Dendritic cell treated with granulocyte-macrophage colony-stimulating factor and Interleukin-4, amounts not matched to agents 40 ng/mL and 50 ng/mL, for 4 days (primary cell): ENCODE results near the gene ZBTB7C.
A peak's percentile ranks its signal among the peaks of the same experiment; 100 is the strongest.

ENCODE experiments used
- H3K27ac Mint-ChIP-seq: one replicate; pipeline ENCODE4 v1.8.0; 2022; ENCODE audit warnings: mild to moderate bottlenecking, mixed read lengths
- H3K27me3 Mint-ChIP-seq: one replicate; pipeline ENCODE4 v1.8.0; 2022; ENCODE audit warnings: mild to moderate bottlenecking, mixed read lengths
- H3K36me3 Mint-ChIP-seq: one replicate; pipeline ENCODE4 v1.8.0; 2022; ENCODE audit warnings: low read depth, mixed read lengths
- H3K4me1 Mint-ChIP-seq: one replicate; pipeline ENCODE4 v1.8.0; 2022; ENCODE audit warnings: low read depth, mixed read lengths
- H3K4me3 Mint-ChIP-seq: one replicate; pipeline ENCODE4 v1.8.0; 2022; ENCODE audit warnings: mild to moderate bottlenecking, moderate library complexity, mixed read lengths
- H3K9me3 Mint-ChIP-seq: one replicate; pipeline ENCODE4 v1.8.0; 2022; ENCODE audit warnings: mixed read lengths
- intact Hi-C: fragments of 100-400 bp; cut with micrococcal nuclease; formaldehyde crosslinking; loops from one replicate; pipeline ENCODE4 v1.15.0; 2022

ZBTB7C gene

DNA sequence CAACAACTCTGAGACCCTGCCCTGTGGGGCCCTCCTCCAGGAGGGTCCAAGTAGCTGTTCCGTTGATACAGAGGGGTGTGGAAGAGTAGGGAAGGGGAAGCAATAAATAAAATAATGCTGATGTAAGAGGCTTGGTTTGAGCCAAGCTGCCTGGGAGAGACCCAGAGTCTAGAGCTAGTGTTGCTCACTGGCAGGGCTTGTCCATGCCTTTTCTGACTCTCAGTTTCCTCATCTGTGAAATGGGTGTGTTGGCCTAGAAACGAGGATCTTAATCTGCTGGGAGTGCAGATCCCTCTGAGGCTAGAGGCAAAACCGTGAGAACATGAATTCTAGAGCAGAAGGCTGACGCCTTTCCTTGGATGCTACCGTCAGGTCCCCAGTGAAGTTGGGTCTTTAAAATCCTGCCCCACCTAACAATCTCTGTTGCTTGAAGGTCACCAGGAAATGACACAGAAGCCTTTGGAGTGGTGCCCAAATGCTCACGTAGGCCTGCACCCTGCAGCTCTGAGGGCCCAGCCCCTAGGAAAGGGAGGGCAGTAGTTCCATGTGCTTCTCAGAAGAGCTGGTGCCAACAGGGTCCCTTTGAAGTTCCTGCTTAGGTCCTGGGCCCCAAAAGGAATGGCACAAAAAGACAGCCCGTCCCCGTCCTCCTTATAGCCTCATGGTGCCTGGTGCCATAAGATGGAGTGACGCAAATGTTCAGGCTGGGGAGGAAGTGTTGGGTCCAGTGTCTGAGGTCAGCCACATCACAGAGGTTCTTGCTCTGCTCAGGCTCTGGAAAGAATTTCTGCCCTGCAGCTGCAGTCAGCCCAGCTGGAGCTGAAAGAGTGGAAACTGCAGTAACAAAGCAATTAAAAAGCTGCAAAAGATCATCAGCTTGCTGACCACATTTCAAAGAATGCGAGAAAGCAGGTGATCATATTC lies 405.5 kb downstream of the ZBTB7C start:
- H3K4me1 Mint-ChIP-seq: peaks cover 23% of the 10 kb centered on the region
- H3K27ac Mint-ChIP-seq: no peak overlapping the region
- H3K4me3 Mint-ChIP-seq: no peak overlapping the region
- peaks cover 9% of the 10 kb centered on the region for H3K9me3 Mint-ChIP-seq
- no peaks in the 10 kb centered on the region for H3K36me3 Mint-ChIP-seq
- intact Hi-C loops: no loop called here
- H3K27me3 Mint-ChIP-seq: peaks cover 18% of the 10 kb centered on the region

DNA sequence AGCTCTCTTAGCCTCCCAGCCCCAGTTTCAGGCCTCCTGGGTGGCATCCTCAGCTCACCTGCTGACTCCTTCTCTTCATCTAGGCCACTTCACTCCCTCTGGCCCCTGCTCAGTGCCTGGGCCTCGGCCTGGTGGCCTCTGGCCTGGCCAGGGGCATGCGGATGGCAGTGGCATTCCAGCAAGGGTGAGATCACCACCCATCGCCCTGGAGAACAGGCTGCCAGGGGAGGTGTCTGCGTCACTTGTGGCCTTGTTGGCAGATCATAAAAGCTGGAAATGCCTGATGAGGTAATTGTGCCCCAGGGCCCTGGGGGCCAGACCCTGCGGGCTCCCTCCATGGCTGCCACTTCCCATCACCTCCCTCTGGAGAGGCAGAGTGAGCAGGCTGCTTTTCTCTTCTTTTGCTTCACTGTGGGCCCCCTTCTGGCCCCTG lies 406.2 kb downstream of the ZBTB7C start:
- Mint-ChIP-seq H3K4me3 (no peak overlapping the region), H3K9me3 (peaks cover 9% of the 10 kb centered on the region), H3K36me3 (no peaks in the 10 kb centered on the region), H3K27ac (no peak overlapping the region), H3K27me3 (peaks cover 14% of the 10 kb centered on the region), H3K4me1 (peaks cover 21% of the 10 kb centered on the region)
- intact Hi-C loops: no loop called here

- Mint-ChIP-seq H3K27ac (no peak overlapping the region), H3K27me3 (no peaks in the 10 kb centered on the region), H3K36me3 (no peaks in the 10 kb centered on the region), H3K4me1 (peaks cover 19% of the 10 kb centered on the region), H3K4me3 (no peak overlapping the region), H3K9me3 (peaks cover 9% of the 10 kb centered on the region)
- intact Hi-C loops: no loop called here
Measured at GRCh38 chr18:48000701-48001100, 408.5 kb downstream of the ZBTB7C start.

- Mint-ChIP-seq H3K27ac (peak overlapping the region; percentile 75), H3K27me3 (no peaks in the 10 kb centered on the region), H3K36me3 (no peaks in the 10 kb centered on the region), H3K9me3 (peaks cover 9% of the 10 kb centered on the region), H3K4me3 (no peak overlapping the region), H3K4me1 (peaks cover 19% of the 10 kb centered on the region)
- intact Hi-C loops: no loop called here
Measured at GRCh38 chr18:47999801-48000248, 409.4 kb downstream of the ZBTB7C start.

- intact Hi-C loops: no loop called here
- Mint-ChIP-seq H3K9me3 (peaks cover 9% of the 10 kb centered on the region), H3K27me3 (no peaks in the 10 kb centered on the region), H3K27ac (no peak overlapping the region), H3K4me1 (peaks cover 15% of the 10 kb centered on the region), H3K36me3 (no peaks in the 10 kb centered on the region), H3K4me3 (no peak overlapping the region)
Measured at GRCh38 chr18:47997338-47997780, 411.8 kb downstream of the ZBTB7C start.

- H3K9me3 Mint-ChIP-seq: peaks cover 9% of the 10 kb centered on the region
- H3K36me3 Mint-ChIP-seq: no peaks in the 10 kb centered on the region
- H3K27me3 Mint-ChIP-seq: no peaks in the 10 kb centered on the region
- H3K4me1 Mint-ChIP-seq: peaks cover 15% of the 10 kb centered on the region
- intact Hi-C loops: no loop called here
- H3K4me3 Mint-ChIP-seq: no peak overlapping the region
- no peak overlapping the region for H3K27ac Mint-ChIP-seq
Measured at GRCh38 chr18:47996091-47996541, 413.1 kb downstream of the ZBTB7C start.

DNA sequence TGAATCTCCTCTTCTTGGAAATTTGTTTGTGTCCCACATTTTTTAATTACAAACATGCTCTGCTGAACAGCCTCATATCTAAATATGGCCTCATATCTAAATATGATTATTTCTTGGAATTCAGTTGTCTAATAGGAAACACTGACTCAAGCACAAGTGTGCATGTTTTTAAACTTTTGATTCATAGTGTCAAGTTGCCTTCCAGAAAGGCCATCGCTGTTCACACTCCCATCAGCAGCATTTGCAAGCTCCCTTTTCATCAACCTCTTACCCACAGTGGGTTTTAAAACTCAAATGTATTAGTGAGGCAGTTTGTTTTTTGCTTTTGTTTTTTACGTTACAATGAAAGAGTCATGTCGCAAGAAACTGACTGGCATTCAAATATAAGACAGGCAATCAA lies 413.5 kb downstream of the ZBTB7C start:
- Mint-ChIP-seq H3K27me3 (no peaks in the 10 kb centered on the region), H3K4me1 (peaks cover 15% of the 10 kb centered on the region), H3K9me3 (peaks cover 9% of the 10 kb centered on the region), H3K36me3 (no peaks in the 10 kb centered on the region), H3K4me3 (no peak overlapping the region), H3K27ac (no peak overlapping the region)
- intact Hi-C loops: no loop called here

- Mint-ChIP-seq H3K27ac (no peak overlapping the region), H3K4me3 (no peak overlapping the region), H3K27me3 (no peaks in the 10 kb centered on the region), H3K9me3 (no peaks in the 10 kb centered on the region), H3K36me3 (no peaks in the 10 kb centered on the region), H3K4me1 (peaks cover 7% of the 10 kb centered on the region)
- intact Hi-C loops: no loop called here
Measured at GRCh38 chr18:47993409-47993808, 415.8 kb downstream of the ZBTB7C start.

GRCh38 chr18:47992976-47993375 lies 416.2 kb downstream of the ZBTB7C start:
- no peak overlapping the region for H3K4me3 Mint-ChIP-seq
- H3K4me1 Mint-ChIP-seq: peaks cover 7% of the 10 kb centered on the region
- H3K36me3 Mint-ChIP-seq: no peaks in the 10 kb centered on the region
- intact Hi-C loops: no loop called here
- H3K27me3 Mint-ChIP-seq: no peaks in the 10 kb centered on the region
- H3K9me3 Mint-ChIP-seq: no peaks in the 10 kb centered on the region
- H3K27ac Mint-ChIP-seq: no peak overlapping the region

GRCh38 chr18:47992266-47992665 lies 416.9 kb downstream of the ZBTB7C start:
- no peaks in the 10 kb centered on the region for H3K27me3 Mint-ChIP-seq
- H3K27ac Mint-ChIP-seq: no peak overlapping the region
- no peaks in the 10 kb centered on the region for H3K36me3 Mint-ChIP-seq
- H3K9me3 Mint-ChIP-seq: no peaks in the 10 kb centered on the region
- H3K4me3 Mint-ChIP-seq: no peak overlapping the region
- intact Hi-C loops: no loop called here
- H3K4me1 Mint-ChIP-seq: peaks cover 10% of the 10 kb centered on the region

GRCh38 chr18:47990981-47991380 lies 418.2 kb downstream of the ZBTB7C start:
- intact Hi-C loops: no loop called here
- Mint-ChIP-seq H3K9me3 (no peaks in the 10 kb centered on the region), H3K27me3 (no peaks in the 10 kb centered on the region), H3K36me3 (no peaks in the 10 kb centered on the region), H3K4me3 (no peak overlapping the region), H3K27ac (no peak overlapping the region), H3K4me1 (peaks cover 21% of the 10 kb centered on the region)

- no peaks in the 10 kb centered on the region for H3K9me3 Mint-ChIP-seq
- no peak overlapping the region for H3K4me3 Mint-ChIP-seq
- intact Hi-C loops: loop anchor here (5.0 kb wide), 1 partner anchor 55 kb away; the partner anchor contains the start of gene SMAD2
- H3K36me3 Mint-ChIP-seq: no peaks in the 10 kb centered on the region
- H3K27ac Mint-ChIP-seq: no peak overlapping the region
- H3K27me3 Mint-ChIP-seq: no peaks in the 10 kb centered on the region
- peaks cover 44% of the 10 kb centered on the region for H3K4me1 Mint-ChIP-seq
Measured at GRCh38 chr18:47987388-47987699, 421.8 kb downstream of the ZBTB7C start.

DNA sequence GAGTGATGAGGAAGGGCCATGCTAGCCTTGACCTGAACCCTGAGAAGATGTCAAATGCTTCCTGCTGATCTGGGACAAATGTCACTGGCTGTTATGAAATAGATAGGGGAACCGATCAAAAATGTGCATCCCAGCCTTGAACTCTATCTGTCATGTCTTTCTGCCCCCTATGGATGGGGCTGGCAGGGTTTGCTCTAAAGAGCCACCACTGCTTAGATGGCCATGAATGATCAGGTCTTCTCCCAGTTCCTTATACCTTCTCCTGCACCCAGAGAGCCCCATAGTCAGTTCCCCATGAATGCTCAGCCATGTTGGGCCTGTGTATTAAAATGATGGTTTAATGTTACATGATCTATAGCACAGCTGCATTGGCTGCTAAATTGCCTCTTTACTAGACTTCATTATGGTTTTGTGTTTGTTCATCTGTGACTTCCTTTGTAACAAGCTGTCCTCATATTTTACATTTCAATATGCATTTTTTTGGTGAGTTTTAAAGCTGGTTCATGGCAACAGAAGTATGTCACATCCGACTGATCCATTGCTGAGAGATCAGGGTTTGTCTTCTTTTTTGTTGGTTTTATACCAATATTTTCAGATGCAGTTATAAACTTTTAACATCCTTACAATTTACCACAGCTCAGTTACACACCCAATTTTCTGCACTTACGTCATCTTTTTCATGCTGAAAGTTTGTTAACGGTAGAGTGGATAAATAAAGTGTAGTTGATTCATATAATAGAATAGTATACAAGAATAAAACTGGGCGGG lies 422.4 kb downstream of the ZBTB7C start:
- intact Hi-C loops: loop anchor here (5.0 kb wide), 1 partner anchor 55 kb away; the partner anchor contains the start of gene SMAD2
- no peak overlapping the region for H3K27ac Mint-ChIP-seq
- H3K9me3 Mint-ChIP-seq: no peaks in the 10 kb centered on the region
- H3K36me3 Mint-ChIP-seq: no peaks in the 10 kb centered on the region
- peaks cover 44% of the 10 kb centered on the region for H3K4me1 Mint-ChIP-seq
- H3K27me3 Mint-ChIP-seq: no peaks in the 10 kb centered on the region
- H3K4me3 Mint-ChIP-seq: no peak overlapping the region

DNA sequence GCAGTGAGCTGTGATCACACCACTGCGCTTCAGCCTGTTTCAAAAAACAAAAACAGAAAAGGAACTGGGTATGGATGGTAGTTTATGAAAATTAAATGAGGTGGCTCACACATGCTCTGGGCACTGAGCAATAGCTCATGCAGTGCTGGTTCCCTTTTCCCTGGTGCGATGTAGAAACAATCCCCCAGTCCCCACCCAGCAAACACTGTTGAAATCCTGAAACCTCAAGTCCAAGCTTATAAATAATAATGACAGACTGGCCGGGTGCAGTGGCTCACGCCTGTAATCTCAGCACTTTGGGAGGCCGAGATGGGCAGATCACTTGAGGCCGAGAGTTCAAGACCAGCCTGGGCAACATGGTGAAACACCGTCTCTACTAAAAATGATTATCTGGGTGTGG lies 423.3 kb downstream of the ZBTB7C start:
- intact Hi-C loops: loop anchor here (5.0 kb wide), 1 partner anchor 54 kb away; the partner anchor contains the start of gene SMAD2
- H3K4me3 Mint-ChIP-seq: no peak overlapping the region
- no peaks in the 10 kb centered on the region for H3K36me3 Mint-ChIP-seq
- H3K27ac Mint-ChIP-seq: peak overlapping the region; percentile 83
- no peaks in the 10 kb centered on the region for H3K27me3 Mint-ChIP-seq
- no peaks in the 10 kb centered on the region for H3K9me3 Mint-ChIP-seq
- H3K4me1 Mint-ChIP-seq: peaks cover 44% of the 10 kb centered on the region
